Transverse colon (tissue), 4 donors: ENCODE data around the gene PLAAT5.

Experiments
- EP300 ChIP-seq: sonication (generic); formaldehyde crosslinking; IDR thresholded peaks from one replicate; pipeline ENCODE4 v1.6.1; 2017; ENCODE audit warnings: antibody characterized with exemption, low read depth
- POLR2A ChIP-seq: fragments of 450-650 bp; IDR thresholded peaks from one replicate; pipeline ENCODE4 v1.6.1; 2016; ENCODE audit warnings: antibody characterized with exemption, mild to moderate bottlenecking, moderate library complexity
- POLR2AphosphoS5 ChIP-seq, 3 donors: sonication (generic); formaldehyde crosslinking; IDR thresholded peaks; one replicate each; pipeline ENCODE4 v1.6.1; 2016; ENCODE audit warnings: antibody characterized with exemption in 3 of 3
- TF ChIP-seq, protein P1 (sequence below), 5 experiments: fragments of 200-600 bp in 3 of 5; fragments of 450-650 bp in 2 of 5; sonication (generic) in 3 of 5; IDR thresholded peaks; 1 replicate in 2 of 5; 2 replicates in 3 of 5; pipeline ENCODE4 v1.5.1; 2016 to 2017; ENCODE audit warnings: antibody characterized with exemption in 5 of 5, inconsistent platforms in 3 of 5, mild to moderate bottlenecking in 2 of 5, moderate library complexity in 1 of 5

- no peak for TF ChIP-seq POLR2AphosphoS5 (IDR thresholded peaks at IDR 0.05)
- TF ChIP-seq POLR2A = no peak
- TF ChIP-seq, protein P1, sequence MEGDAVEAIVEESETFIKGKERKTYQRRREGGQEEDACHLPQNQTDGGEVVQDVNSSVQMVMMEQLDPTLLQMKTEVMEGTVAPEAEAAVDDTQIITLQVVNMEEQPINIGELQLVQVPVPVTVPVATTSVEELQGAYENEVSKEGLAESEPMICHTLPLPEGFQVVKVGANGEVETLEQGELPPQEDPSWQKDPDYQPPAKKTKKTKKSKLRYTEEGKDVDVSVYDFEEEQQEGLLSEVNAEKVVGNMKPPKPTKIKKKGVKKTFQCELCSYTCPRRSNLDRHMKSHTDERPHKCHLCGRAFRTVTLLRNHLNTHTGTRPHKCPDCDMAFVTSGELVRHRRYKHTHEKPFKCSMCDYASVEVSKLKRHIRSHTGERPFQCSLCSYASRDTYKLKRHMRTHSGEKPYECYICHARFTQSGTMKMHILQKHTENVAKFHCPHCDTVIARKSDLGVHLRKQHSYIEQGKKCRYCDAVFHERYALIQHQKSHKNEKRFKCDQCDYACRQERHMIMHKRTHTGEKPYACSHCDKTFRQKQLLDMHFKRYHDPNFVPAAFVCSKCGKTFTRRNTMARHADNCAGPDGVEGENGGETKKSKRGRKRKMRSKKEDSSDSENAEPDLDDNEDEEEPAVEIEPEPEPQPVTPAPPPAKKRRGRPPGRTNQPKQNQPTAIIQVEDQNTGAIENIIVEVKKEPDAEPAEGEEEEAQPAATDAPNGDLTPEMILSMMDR (IDR thresholded peaks at IDR 0.05) = no peak
- no peak for TF ChIP-seq EP300
Observed at GRCh38 chr11:63462137-63462536, 28.8 kb downstream of the PLAAT5 start.
